Astrocyte (in vitro differentiated cells and primary cell): ENCODE data around the gene ATG9B. TPM values are rescaled to one million over a fixed set of nuclear protein-coding genes. Genes with fewer than 3 reads are reported as not detected.
A peak's percentile ranks its signal among the peaks of the same experiment; 100 is the strongest.

ENCODE experiments used
- DNase-seq: peaks from one replicate; pipeline ENCODE4 v3.0.0-alpha.2; 2010; ENCODE audit warnings: low read depth
- FAIRE-seq: peaks from 2 replicates; lab custom pipeline; 2011; peaks lifted over from hg19 to GRCh38; lab: Jason Lieb, UNC
- H2AFZ ChIP-seq: 2 replicates; pipeline ENCODE4 v1.6.0; 2012; ENCODE audit warnings: low read depth, low read length, inconsistent platforms
- H3K27ac ChIP-seq: 2 replicates; pipeline ENCODE4 v1.5.1; 2011; ENCODE audit warnings: low read depth, low read length, inconsistent platforms
- H3K27me3 ChIP-seq: 2 replicates; pipeline ENCODE4 v1.6.0; 2011; ENCODE audit warnings: low read length, inconsistent platforms; ENCODE audit not compliant: insufficient read depth
- H3K36me3 ChIP-seq: 2 replicates; pipeline ENCODE4 v1.5.1; 2011; ENCODE audit warnings: low read length, inconsistent platforms; ENCODE audit not compliant: insufficient read depth
- H3K4me1 ChIP-seq: 2 replicates; pipeline ENCODE4 v1.5.1; 2011; ENCODE audit warnings: low read length, inconsistent platforms; ENCODE audit not compliant: insufficient read depth
- H3K4me2 ChIP-seq: 2 replicates; pipeline ENCODE4 v1.6.0; 2012; ENCODE audit warnings: low read length, inconsistent platforms
- H3K4me3 ChIP-seq: 2 replicates; pipeline ENCODE4 v1.5.1; 2011; ENCODE audit warnings: low read depth, mild to moderate bottlenecking, low read length, inconsistent platforms; ENCODE audit not compliant: insufficient read depth
- H3K79me2 ChIP-seq: 2 replicates; pipeline ENCODE4 v1.6.0; 2012; ENCODE audit warnings: mild to moderate bottlenecking, low read length, inconsistent platforms; ENCODE audit not compliant: insufficient read depth
- H3K9ac ChIP-seq: 2 replicates; pipeline ENCODE4 v1.6.0; 2012; ENCODE audit warnings: mild to moderate bottlenecking, low read length, inconsistent platforms
- H3K9me3 ChIP-seq: 2 replicates; pipeline ENCODE4 v1.5.1; 2012; ENCODE audit warnings: low read depth, mild to moderate bottlenecking, low read length, inconsistent platforms; ENCODE audit not compliant: insufficient read depth
- H4K20me1 ChIP-seq: 2 replicates; pipeline ENCODE4 v1.6.0; 2012; ENCODE audit warnings: low read length, inconsistent platforms; ENCODE audit not compliant: insufficient read depth
- H3K27ac Mint-ChIP-seq: one replicate; pipeline ENCODE4 v1.8.0; 2021; ENCODE audit warnings: mild to moderate bottlenecking, mixed read lengths; ENCODE audit not compliant: unreplicated experiment
- H3K27me3 Mint-ChIP-seq: one replicate; pipeline ENCODE4 v1.8.0; 2021; ENCODE audit warnings: low read depth, mixed read lengths; ENCODE audit not compliant: unreplicated experiment
- H3K36me3 Mint-ChIP-seq: one replicate; pipeline ENCODE4 v1.8.0; 2021; ENCODE audit warnings: low read depth, mixed read lengths; ENCODE audit not compliant: unreplicated experiment
- H3K4me1 Mint-ChIP-seq: one replicate; pipeline ENCODE4 v1.8.0; 2021; ENCODE audit warnings: low read depth, mixed read lengths; ENCODE audit not compliant: unreplicated experiment
- H3K4me3 Mint-ChIP-seq: one replicate; pipeline ENCODE4 v1.8.0; 2021; ENCODE audit warnings: mild to moderate bottlenecking, moderate library complexity, mixed read lengths; ENCODE audit not compliant: unreplicated experiment
- H3K9me3 Mint-ChIP-seq: one replicate; pipeline ENCODE4 v1.8.0; 2021; ENCODE audit warnings: mild to moderate bottlenecking, mixed read lengths; ENCODE audit not compliant: unreplicated experiment
- EZH2 ChIP-seq: IDR thresholded peaks from 2 replicates; pipeline ENCODE4 v1.6.1; 2012; ENCODE audit warnings: mild to moderate bottlenecking, low read length, inconsistent platforms; ENCODE audit not compliant: insufficient read depth
- total RNA-seq: library from RNA; stranded (reverse); gene quantifications from 2 replicates; pipeline ENCODE4 v1.2.1, GENCODE V29; 2021
- TF ChIP-seq, protein P1 (sequence below): IDR thresholded peaks from 2 replicates; pipeline ENCODE4 v1.5.1; 2011; ENCODE audit warnings: low read depth, mild to moderate bottlenecking, inconsistent platforms, low read length, moderate library complexity; ENCODE audit not compliant: insufficient read depth

Gene ATG9B
- total RNA-seq, 1 donor from 2014 or later = 2.2 TPM

DNA sequence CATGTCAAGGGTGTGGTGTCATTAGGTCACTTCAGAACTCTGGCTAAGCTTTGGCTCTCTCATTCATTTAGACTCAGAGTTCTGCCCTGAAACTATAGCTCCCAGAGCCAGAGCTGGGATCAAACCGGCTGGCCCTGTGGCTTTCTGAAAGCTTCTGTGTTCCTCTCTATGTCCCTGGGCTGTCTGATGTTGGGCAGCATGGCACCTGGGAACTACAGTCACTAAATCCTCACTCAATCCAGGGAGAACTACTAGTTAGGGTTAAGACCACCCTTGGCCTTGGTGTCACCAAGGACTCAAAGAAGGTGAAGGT is 13.2 kb downstream of the ATG9B start:
- Mint-ChIP-seq H3K4me3 (peak overlapping the region; percentile 71), H3K36me3 (peaks cover 12% of the 10 kb centered on the region), H3K9me3 (peaks cover 2% of the 10 kb centered on the region), H3K4me1 (peaks cover 15% of the 10 kb centered on the region), H3K27me3 (peaks cover 36% of the 10 kb centered on the region), H3K27ac (no peak overlapping the region)
- Histone ChIP-seq H3K9ac (no peak overlapping the region), H3K9me3 (no peaks in the 10 kb centered on the region), H3K27me3 (peaks cover 7% of the 10 kb centered on the region), H4K20me1 (no peaks in the 10 kb centered on the region), H3K36me3 (no peaks in the 10 kb centered on the region), H3K79me2 (no peaks in the 10 kb centered on the region), H3K4me2 (peak overlapping the region; percentile 50), H3K4me1 (peaks cover 13% of the 10 kb centered on the region), H2AFZ (no peak overlapping the region), H3K4me3 (no peak overlapping the region), H3K27ac (no peak overlapping the region)
- DNase-seq (no peak), FAIRE-seq (no peak)
- TF ChIP-seq, protein P1, sequence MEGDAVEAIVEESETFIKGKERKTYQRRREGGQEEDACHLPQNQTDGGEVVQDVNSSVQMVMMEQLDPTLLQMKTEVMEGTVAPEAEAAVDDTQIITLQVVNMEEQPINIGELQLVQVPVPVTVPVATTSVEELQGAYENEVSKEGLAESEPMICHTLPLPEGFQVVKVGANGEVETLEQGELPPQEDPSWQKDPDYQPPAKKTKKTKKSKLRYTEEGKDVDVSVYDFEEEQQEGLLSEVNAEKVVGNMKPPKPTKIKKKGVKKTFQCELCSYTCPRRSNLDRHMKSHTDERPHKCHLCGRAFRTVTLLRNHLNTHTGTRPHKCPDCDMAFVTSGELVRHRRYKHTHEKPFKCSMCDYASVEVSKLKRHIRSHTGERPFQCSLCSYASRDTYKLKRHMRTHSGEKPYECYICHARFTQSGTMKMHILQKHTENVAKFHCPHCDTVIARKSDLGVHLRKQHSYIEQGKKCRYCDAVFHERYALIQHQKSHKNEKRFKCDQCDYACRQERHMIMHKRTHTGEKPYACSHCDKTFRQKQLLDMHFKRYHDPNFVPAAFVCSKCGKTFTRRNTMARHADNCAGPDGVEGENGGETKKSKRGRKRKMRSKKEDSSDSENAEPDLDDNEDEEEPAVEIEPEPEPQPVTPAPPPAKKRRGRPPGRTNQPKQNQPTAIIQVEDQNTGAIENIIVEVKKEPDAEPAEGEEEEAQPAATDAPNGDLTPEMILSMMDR = no peak
- TF ChIP-seq EZH2 = no peak

DNA sequence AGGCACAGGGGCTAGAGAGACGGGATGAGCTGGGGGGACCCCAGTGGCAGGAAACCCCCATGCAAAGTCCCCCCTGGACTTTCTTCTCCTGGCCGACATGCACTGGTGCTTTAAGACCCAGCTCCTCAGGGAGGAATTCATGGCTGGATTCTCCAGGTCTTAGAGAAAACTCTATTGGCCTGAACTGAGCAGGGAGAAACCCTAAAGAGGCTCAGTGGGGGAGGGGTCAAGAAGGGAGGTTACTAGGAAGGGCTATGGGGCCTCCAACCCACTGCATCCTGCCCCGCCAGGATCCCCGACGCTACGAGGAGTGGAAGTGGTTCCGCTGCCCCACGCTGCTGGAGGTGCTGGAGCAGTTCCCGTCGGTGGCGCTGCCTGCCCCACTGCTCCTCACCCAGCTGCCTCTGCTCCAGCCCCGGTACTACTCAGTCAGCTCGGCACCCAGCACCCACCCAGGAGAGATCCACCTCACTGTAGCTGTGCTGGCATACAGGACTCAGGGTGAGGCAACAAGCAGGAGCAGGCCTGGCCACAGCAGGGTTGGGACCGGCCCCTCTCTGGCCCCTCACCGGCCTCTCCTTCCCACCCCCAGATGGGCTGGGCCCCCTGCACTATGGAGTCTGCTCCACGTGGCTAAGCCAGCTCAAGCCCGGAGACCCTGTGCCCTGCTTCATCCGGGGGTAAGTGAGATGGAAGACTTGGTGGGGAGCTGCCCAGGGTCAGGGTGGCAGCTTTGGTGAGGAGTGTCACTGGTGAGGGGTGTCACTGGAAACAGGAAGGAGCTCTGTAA is 13.8 kb downstream of the ATG9B start:
- Mint-ChIP-seq H3K27ac (no peak overlapping the region), H3K9me3 (peaks cover 2% of the 10 kb centered on the region), H3K4me3 (peak overlapping the region; percentile 71), H3K36me3 (peaks cover 11% of the 10 kb centered on the region), H3K4me1 (peaks cover 15% of the 10 kb centered on the region), H3K27me3 (peaks cover 38% of the 10 kb centered on the region)
- H3K4me2 ChIP-seq = peak overlapping the region; percentile 50
- TF ChIP-seq, protein P1 = no peak
- no peak for TF ChIP-seq EZH2
- DNase-seq = no peak
- H3K4me1 ChIP-seq = peaks cover 13% of the 10 kb centered on the region
- no peak overlapping the region for H3K9ac ChIP-seq
- H3K27ac ChIP-seq = no peak overlapping the region
- H3K9me3 ChIP-seq = no peaks in the 10 kb centered on the region
- no peak for FAIRE-seq
- H3K4me3 ChIP-seq = no peak overlapping the region
- peak overlapping the region; percentile 51 for H2AFZ ChIP-seq
- H3K79me2 ChIP-seq = no peaks in the 10 kb centered on the region
- H3K27me3 ChIP-seq = peaks cover 7% of the 10 kb centered on the region
- H3K36me3 ChIP-seq = no peaks in the 10 kb centered on the region
- H4K20me1 ChIP-seq = no peaks in the 10 kb centered on the region

DNA sequence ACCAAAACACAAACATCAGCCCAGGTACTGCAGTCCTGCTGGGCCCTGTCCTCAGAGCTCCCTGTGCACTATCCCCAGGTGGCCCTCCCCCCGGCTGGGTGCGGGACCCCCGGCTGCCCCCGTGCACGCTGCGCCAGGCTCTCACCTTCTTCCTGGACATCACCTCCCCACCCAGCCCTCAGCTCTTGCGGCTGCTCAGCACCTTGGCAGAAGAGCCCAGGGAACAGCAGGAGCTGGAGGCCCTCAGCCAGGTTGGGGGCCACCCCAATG is 14.3 kb downstream of the ATG9B start:
- Histone ChIP-seq H3K27me3 (peaks cover 7% of the 10 kb centered on the region), H3K9ac (no peak overlapping the region), H4K20me1 (no peaks in the 10 kb centered on the region), H3K9me3 (no peaks in the 10 kb centered on the region), H3K36me3 (no peaks in the 10 kb centered on the region), H3K4me3 (no peak overlapping the region), H3K27ac (no peak overlapping the region), H3K4me2 (peak overlapping the region; percentile 50), H2AFZ (no peak overlapping the region), H3K4me1 (peaks cover 13% of the 10 kb centered on the region), H3K79me2 (no peaks in the 10 kb centered on the region)
- FAIRE-seq = no peak
- peaks cover 15% of the 10 kb centered on the region for H3K4me1 Mint-ChIP-seq
- H3K27ac Mint-ChIP-seq = no peak overlapping the region
- no peaks in the 10 kb centered on the region for H3K9me3 Mint-ChIP-seq
- no peak for DNase-seq
- no peak overlapping the region for H3K4me3 Mint-ChIP-seq
- TF ChIP-seq, protein P1 = no peak
- no peak for TF ChIP-seq EZH2
- H3K27me3 Mint-ChIP-seq = peaks cover 37% of the 10 kb centered on the region
- H3K36me3 Mint-ChIP-seq = peaks cover 6% of the 10 kb centered on the region
